Measurements from ENCODE around the gene SULT2B1.
"Not testable (repeated sequence)": the region's sequence is repeated elsewhere in the genome, so short reads cannot be mapped to it uniquely, and the experiment has no call there.

Gene SULT2B1

GRCh38 chr19:48551437-48552302 is at the start of gene SULT2B1:
Gene SULT2B1, plus strand, starts transcription at chr19:48552172. Its CDS starts 81 bp downstream, at chr19:48552253.
- DNase-seq (ENCODE audit: low spot score) = no peak

- DNase-seq (ENCODE audit: low spot score) = no peak
Measured at GRCh38 chr19:48502350-48503018, 49.5 kb upstream of the SULT2B1 start.

GRCh38 chr19:48506138-48506733 is 45.7 kb upstream of the SULT2B1 start:
- DNase-seq (ENCODE audit: low spot score) = peak; percentile 64

GRCh38 chr19:48507911-48508439 is 44.0 kb upstream of the SULT2B1 start:
- no peak for DNase-seq (ENCODE audit: low spot score)

GRCh38 chr19:48508729-48509411 is 43.1 kb upstream of the SULT2B1 start:
- no peak for DNase-seq (ENCODE audit: low spot score)

- no peak for DNase-seq (ENCODE audit: low spot score)
Measured at GRCh38 chr19:48509467-48510194, 42.3 kb upstream of the SULT2B1 start.

- peak; percentile 73 for DNase-seq (ENCODE audit: low spot score)
Measured at GRCh38 chr19:48510421-48511268, 41.3 kb upstream of the SULT2B1 start.

- DNase-seq (ENCODE audit: low spot score) = no peak
Measured at GRCh38 chr19:48511321-48511731, 40.6 kb upstream of the SULT2B1 start.

- peak; percentile 87 for DNase-seq (ENCODE audit: low spot score)
Measured at GRCh38 chr19:48511800-48512503, 40.0 kb upstream of the SULT2B1 start, which contains the start of gene LMTK3. Gene LMTK3, minus strand, starts transcription at chr19:48511835. Its CDS starts 259 bp downstream, at chr19:48511576.

- no peak for DNase-seq (ENCODE audit: low spot score)
Measured at GRCh38 chr19:48512504-48513288, 39.3 kb upstream of the SULT2B1 start.

- peak; percentile 80 for DNase-seq (ENCODE audit: low spot score)
Measured at GRCh38 chr19:48513289-48514122, 38.5 kb upstream of the SULT2B1 start.

- DNase-seq (ENCODE audit: low spot score) = no peak
Measured at GRCh38 chr19:48514123-48514458, 37.9 kb upstream of the SULT2B1 start.

GRCh38 chr19:48516536-48516935 is 35.4 kb upstream of the SULT2B1 start:
- DNase-seq (ENCODE audit: low spot score) = no peak

GRCh38 chr19:48518207-48518606 is 33.8 kb upstream of the SULT2B1 start:
- no peak for DNase-seq (ENCODE audit: low spot score)

GRCh38 chr19:48519426-48519825 is 32.5 kb upstream of the SULT2B1 start:
- not testable (repeated sequence) for DNase-seq (ENCODE audit: low spot score)

- DNase-seq (ENCODE audit: low spot score) = no peak
Measured at GRCh38 chr19:48520134-48520533, 31.8 kb upstream of the SULT2B1 start.

- DNase-seq (ENCODE audit: low spot score) = no peak
Measured at GRCh38 chr19:48524221-48524620, 27.8 kb upstream of the SULT2B1 start.

GRCh38 chr19:48524732-48525131 is 27.2 kb upstream of the SULT2B1 start:
- no peak for DNase-seq (ENCODE audit: low spot score)

All from CD4-positive, alpha-beta T cell treated with Interleukin-2 at 100 ng/mL for 4 hours (primary cell).